ENCODE data around the gene PEPD. TPM values are rescaled to one million over a fixed set of nuclear protein-coding genes. Genes with fewer than 3 reads are reported as not detected.

PEPD gene
- total RNA-seq, 1 donor from 2014 or later, result 30.0 TPM

DNA sequence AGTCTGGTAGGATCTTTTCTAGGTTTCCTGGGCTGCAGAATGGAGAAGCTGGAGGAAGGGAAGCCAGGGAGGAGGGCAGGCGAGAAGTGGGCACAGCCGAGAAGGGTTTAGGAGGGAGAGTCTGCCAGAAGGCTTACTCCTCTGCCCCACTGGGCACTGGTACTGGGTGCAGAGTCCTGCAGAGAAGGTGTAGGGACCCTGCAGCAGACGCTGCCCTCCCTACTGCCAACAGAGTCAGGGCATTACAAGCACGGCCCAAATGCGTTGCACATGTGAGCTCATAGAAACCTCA, 726 bp upstream of the PEPD start:
- intact Hi-C loops (cut with micrococcal nuclease), result no loop called here
- no peak for DNase-seq
- peaks cover 23% of the 10 kb centered on the region for H3K4me1 ChIP-seq
- H3K4me3 ChIP-seq, result peak overlapping the region; percentile 97
- H3K27ac ChIP-seq (replicated peaks), result peak overlapping the region; percentile 75
- TF ChIP-seq, protein P1, sequence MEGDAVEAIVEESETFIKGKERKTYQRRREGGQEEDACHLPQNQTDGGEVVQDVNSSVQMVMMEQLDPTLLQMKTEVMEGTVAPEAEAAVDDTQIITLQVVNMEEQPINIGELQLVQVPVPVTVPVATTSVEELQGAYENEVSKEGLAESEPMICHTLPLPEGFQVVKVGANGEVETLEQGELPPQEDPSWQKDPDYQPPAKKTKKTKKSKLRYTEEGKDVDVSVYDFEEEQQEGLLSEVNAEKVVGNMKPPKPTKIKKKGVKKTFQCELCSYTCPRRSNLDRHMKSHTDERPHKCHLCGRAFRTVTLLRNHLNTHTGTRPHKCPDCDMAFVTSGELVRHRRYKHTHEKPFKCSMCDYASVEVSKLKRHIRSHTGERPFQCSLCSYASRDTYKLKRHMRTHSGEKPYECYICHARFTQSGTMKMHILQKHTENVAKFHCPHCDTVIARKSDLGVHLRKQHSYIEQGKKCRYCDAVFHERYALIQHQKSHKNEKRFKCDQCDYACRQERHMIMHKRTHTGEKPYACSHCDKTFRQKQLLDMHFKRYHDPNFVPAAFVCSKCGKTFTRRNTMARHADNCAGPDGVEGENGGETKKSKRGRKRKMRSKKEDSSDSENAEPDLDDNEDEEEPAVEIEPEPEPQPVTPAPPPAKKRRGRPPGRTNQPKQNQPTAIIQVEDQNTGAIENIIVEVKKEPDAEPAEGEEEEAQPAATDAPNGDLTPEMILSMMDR (IDR thresholded peaks at IDR 0.05; ENCODE audit: borderline replicate concordance), result no peak
- H3K9me3 ChIP-seq (replicated peaks), result no peaks in the 10 kb centered on the region
- peaks cover 12% of the 10 kb centered on the region for H3K27me3 ChIP-seq (ENCODE audit: low read depth)
- no peaks in the 10 kb centered on the region for H3K36me3 ChIP-seq

DNA sequence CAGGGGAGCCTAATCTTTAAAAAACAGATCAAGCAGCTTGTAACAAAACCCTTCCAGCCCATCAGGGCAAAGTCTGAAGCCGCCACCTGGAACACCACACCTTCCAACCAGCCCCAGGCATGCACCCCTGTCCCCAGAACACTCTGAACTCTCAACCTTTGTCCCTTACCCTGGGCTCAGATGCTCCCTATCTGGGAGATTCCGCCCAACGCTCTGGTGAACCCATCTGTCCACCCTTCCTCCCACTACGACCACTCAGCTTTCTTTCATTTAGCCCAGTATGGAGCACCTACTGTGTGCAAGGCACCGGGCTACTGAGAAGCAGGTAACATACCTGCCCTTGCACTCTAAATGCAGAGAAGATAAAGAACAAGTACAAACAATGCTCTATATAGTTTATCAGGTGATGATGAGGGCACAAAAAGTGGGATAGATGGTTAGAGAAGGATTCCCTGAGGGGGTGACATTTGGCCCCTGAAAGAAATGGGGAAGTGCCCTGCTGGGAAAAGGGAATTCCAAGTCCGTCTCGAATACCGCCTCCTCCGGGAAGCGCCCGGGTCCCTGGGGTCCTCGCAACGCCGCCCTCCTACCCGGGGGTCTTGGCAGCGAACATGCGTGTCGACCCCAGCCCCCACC, 629 bp downstream of the PEPD start:
- Histone ChIP-seq H3K27ac (replicated peaks) (peak overlapping the region; percentile 75), H3K36me3 (no peaks in the 10 kb centered on the region), H3K4me3 (peak overlapping the region; percentile 97), H3K9me3 (replicated peaks) (no peaks in the 10 kb centered on the region), H3K27me3 (ENCODE audit: low read depth) (no peaks in the 10 kb centered on the region), H3K4me1 (peaks cover 23% of the 10 kb centered on the region)
- no peak for DNase-seq
- intact Hi-C loops (cut with micrococcal nuclease), result no loop called here
- TF ChIP-seq, protein P1 (IDR thresholded peaks at IDR 0.05; ENCODE audit: borderline replicate concordance), result no peak

DNA sequence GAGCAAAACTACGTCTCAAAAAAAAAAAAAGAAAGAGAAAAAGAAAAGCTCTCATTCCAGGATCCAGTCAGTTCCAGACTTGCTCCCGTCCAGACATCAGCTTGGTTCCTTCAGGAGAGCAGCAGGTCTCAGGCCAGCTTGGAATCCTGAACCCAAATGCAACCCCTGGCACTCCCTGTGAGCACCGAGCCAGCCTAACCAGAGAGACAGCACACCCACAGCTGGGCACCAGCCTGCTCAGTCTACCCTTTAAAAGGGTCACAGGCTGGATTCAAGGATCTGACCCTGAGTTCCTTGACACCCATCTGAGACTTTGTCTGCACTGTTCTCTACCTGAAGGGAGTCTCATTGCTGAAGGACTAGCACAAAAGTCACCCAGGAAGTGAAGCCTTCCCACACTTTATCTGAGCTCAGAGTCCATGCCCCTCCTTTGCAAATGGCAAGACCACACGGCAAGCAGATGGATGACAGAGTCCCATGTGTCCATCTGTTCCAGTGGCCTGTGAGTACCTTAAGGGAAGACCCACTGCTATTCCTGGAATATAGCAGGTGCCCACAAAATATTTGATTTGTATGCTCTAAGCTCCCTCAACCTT, 1.4 kb downstream of the PEPD start:
- Histone ChIP-seq H3K4me1 (peaks cover 26% of the 10 kb centered on the region), H3K4me3 (peak overlapping the region; percentile 97)

DNA sequence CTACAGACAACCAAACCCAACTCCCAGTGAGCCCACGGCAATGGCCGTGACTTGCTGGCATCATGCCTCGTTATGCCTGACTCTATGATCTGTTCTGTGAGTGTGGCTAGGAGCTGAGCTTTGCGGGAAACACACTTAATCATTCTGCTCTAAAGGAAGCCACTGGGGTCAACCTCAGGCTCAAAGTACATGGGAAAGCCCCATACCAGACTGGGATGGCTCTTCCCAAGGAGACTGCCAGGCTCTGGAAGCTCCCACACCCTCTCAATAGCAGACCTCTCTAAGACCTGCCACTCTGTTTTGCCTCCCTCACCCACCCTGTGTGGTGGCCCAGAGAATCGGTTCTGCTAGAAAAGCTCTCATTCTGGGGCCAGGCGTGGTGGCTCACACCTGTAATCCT, 2.2 kb downstream of the PEPD start:
- Histone ChIP-seq H3K9me3 (replicated peaks) (no peaks in the 10 kb centered on the region), H3K4me3 (no peak overlapping the region), H3K27me3 (ENCODE audit: low read depth) (no peaks in the 10 kb centered on the region), H3K36me3 (no peaks in the 10 kb centered on the region), H3K27ac (replicated peaks) (no peak overlapping the region), H3K4me1 (peaks cover 27% of the 10 kb centered on the region)
- TF ChIP-seq, protein P1 (IDR thresholded peaks at IDR 0.05; ENCODE audit: borderline replicate concordance), result no peak
- no peak for DNase-seq
- intact Hi-C loops (cut with micrococcal nuclease), result no loop called here

More for the DNA sequence above, 1.4 kb downstream of the PEPD start:
- TF ChIP-seq, protein P1 (IDR thresholded peaks at IDR 0.05; ENCODE audit: borderline replicate concordance), result no peak
- H3K9me3 ChIP-seq (replicated peaks), result no peaks in the 10 kb centered on the region
- DNase-seq, result no peak
- intact Hi-C loops (cut with micrococcal nuclease), result no loop called here
- no peaks in the 10 kb centered on the region for H3K36me3 ChIP-seq
- H3K27ac ChIP-seq (replicated peaks), result no peak overlapping the region
- no peaks in the 10 kb centered on the region for H3K27me3 ChIP-seq (ENCODE audit: low read depth)

DNA sequence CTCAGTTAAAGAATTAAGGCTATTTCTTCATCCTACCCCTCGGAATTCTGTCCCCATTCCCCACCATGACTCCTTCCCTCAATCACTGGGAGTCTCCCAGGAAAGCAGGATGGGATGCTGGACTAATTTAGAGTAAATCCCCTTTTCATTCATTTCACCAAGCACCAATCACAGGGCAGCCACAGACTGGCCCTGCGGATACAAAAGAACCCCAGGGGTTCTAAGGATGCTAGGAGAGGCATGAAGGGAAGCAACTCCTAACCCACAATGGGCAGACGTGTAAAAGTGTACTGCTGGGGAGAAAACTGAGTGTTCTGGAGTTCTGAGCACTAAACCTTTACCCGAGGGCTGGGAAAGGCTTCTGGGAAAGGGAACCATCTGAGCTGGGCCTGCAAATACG, 3.0 kb downstream of the PEPD start:
- no peaks in the 10 kb centered on the region for H3K27me3 ChIP-seq (ENCODE audit: low read depth)
- no peak for DNase-seq
- no peaks in the 10 kb centered on the region for H3K36me3 ChIP-seq
- intact Hi-C loops (cut with micrococcal nuclease), result no loop called here
- peaks cover 27% of the 10 kb centered on the region for H3K4me1 ChIP-seq
- no peak overlapping the region for H3K27ac ChIP-seq (replicated peaks)
- TF ChIP-seq, protein P1 (IDR thresholded peaks at IDR 0.05; ENCODE audit: borderline replicate concordance), result no peak
- no peak overlapping the region for H3K4me3 ChIP-seq
- H3K9me3 ChIP-seq (replicated peaks), result no peaks in the 10 kb centered on the region

Measured in left ventricle myocardium inferior (tissue), 1 donor.